Measurements from ENCODE around the gene ZNF438.

GRCh38 chr10:30855131-30855530 lies 176.5 kb downstream of the ZNF438 start:
- TF ChIP-seq POLR2AphosphoS5 (IDR thresholded peaks at IDR 0.05; ENCODE audit: low read depth, low read length) (no peak), REST (IDR thresholded peaks at IDR 0.05; ENCODE audit: insufficient read depth in 1 of 2, low read depth in 2 of 2, low read length in 1 of 2) (no peak), TCF7L2 (IDR thresholded peaks at IDR 0.05; ENCODE audit: low read depth, low read length) (no peak)
- TF ChIP-seq, protein P1, sequence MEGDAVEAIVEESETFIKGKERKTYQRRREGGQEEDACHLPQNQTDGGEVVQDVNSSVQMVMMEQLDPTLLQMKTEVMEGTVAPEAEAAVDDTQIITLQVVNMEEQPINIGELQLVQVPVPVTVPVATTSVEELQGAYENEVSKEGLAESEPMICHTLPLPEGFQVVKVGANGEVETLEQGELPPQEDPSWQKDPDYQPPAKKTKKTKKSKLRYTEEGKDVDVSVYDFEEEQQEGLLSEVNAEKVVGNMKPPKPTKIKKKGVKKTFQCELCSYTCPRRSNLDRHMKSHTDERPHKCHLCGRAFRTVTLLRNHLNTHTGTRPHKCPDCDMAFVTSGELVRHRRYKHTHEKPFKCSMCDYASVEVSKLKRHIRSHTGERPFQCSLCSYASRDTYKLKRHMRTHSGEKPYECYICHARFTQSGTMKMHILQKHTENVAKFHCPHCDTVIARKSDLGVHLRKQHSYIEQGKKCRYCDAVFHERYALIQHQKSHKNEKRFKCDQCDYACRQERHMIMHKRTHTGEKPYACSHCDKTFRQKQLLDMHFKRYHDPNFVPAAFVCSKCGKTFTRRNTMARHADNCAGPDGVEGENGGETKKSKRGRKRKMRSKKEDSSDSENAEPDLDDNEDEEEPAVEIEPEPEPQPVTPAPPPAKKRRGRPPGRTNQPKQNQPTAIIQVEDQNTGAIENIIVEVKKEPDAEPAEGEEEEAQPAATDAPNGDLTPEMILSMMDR (IDR thresholded peaks at IDR 0.05) = no peak

Measured in Panc1 (cell line).